RCC 7860 (cell line): ENCODE measurements around the gene SLC2A9.

Source experiments
- DNase-seq: peaks from one replicate; pipeline ENCODE4 v3.0.0-alpha.2; 2015; ENCODE audit warnings: low spot score
- FAIRE-seq: peaks from 2 replicates; lab custom pipeline; 2012; peaks lifted over from hg19 to GRCh38; lab: Jason Lieb, UNC

The SLC2A9 gene

GRCh38 chr4:9899306-9900055, 121.8 kb downstream of the SLC2A9 start:
- no peak for FAIRE-seq

GRCh38 chr4:9898596-9899305, 122.5 kb downstream of the SLC2A9 start:
- DNase-seq (no peak), FAIRE-seq (no peak)

More at GRCh38 chr4:9899306-9900055, 121.8 kb downstream of the SLC2A9 start:
- no peak for DNase-seq

- no peak for DNase-seq
- no peak for FAIRE-seq
Measured at GRCh38 chr4:9895333-9895705, 126.0 kb downstream of the SLC2A9 start.

GRCh38 chr4:9894644-9895332, 126.5 kb downstream of the SLC2A9 start:
- FAIRE-seq (no peak), DNase-seq (no peak)

GRCh38 chr4:9893329-9894108, 127.8 kb downstream of the SLC2A9 start:
- DNase-seq = no peak
- no peak for FAIRE-seq

GRCh38 chr4:9891740-9892139, 129.6 kb downstream of the SLC2A9 start:
- no peak for FAIRE-seq
- DNase-seq = no peak

GRCh38 chr4:9891056-9891455, 130.2 kb downstream of the SLC2A9 start:
- no peak for DNase-seq
- FAIRE-seq = no peak

GRCh38 chr4:9889306-9889705, 132.0 kb downstream of the SLC2A9 start:
- FAIRE-seq = no peak

GRCh38 chr4:9885958-9886357, 135.3 kb downstream of the SLC2A9 start:
- no peak for FAIRE-seq
- DNase-seq = no peak

More at GRCh38 chr4:9889306-9889705, 132.0 kb downstream of the SLC2A9 start:
- no peak for DNase-seq

GRCh38 chr4:9880406-9881197, 140.7 kb downstream of the SLC2A9 start:
- FAIRE-seq (no peak), DNase-seq (no peak)

- FAIRE-seq (no peak), DNase-seq (no peak)
Measured at GRCh38 chr4:9877123-9877522, 144.2 kb downstream of the SLC2A9 start.

GRCh38 chr4:9875516-9875915, 145.8 kb downstream of the SLC2A9 start:
- FAIRE-seq (no peak), DNase-seq (no peak)

- FAIRE-seq (no peak), DNase-seq (no peak)
Measured at GRCh38 chr4:9874385-9874784, 146.9 kb downstream of the SLC2A9 start.

GRCh38 chr4:9870165-9870790, 151.0 kb downstream of the SLC2A9 start:
- DNase-seq = no peak
- FAIRE-seq = no peak

GRCh38 chr4:9867751-9868425, 153.4 kb downstream of the SLC2A9 start:
- no peak for FAIRE-seq
- DNase-seq = no peak

GRCh38 chr4:9866931-9867330, 154.4 kb downstream of the SLC2A9 start:
- no peak for FAIRE-seq
- DNase-seq = no peak

- no peak for DNase-seq
- FAIRE-seq = no peak
Measured at GRCh38 chr4:9861561-9861960, 159.7 kb downstream of the SLC2A9 start.

GRCh38 chr4:9859810-9860209, 161.5 kb downstream of the SLC2A9 start:
- DNase-seq = no peak
- no peak for FAIRE-seq

GRCh38 chr4:9849538-9849920, 171.8 kb downstream of the SLC2A9 start:
- DNase-seq (no peak), FAIRE-seq (no peak)
